GM19452 (cell line): ENCODE results near the gene NUP37.
"Not testable (repeated sequence)": the region's sequence is repeated elsewhere in the genome, so short reads cannot be mapped to it uniquely, and the experiment has no call there.

Experiments
- ATAC-seq: cut with Tn5 transposase; IDR thresholded peaks from one replicate; pipeline ENCODE4 v1.9.1; 2021; ENCODE audit not compliant: unreplicated experiment

The NUP37 gene

GRCh38 chr12:102119674-102120563 is at the start of gene NUP37, which contains the start of gene PARPBP:
Gene NUP37, minus strand, starts transcription at chr12:102120114. Its CDS starts 1,596 bp downstream, at chr12:102118518.
Gene PARPBP, plus strand, starts transcription at chr12:102120183. Its CDS starts 3,706 bp downstream, at chr12:102123889.
- ATAC-seq = peak; percentile 95

DNA sequence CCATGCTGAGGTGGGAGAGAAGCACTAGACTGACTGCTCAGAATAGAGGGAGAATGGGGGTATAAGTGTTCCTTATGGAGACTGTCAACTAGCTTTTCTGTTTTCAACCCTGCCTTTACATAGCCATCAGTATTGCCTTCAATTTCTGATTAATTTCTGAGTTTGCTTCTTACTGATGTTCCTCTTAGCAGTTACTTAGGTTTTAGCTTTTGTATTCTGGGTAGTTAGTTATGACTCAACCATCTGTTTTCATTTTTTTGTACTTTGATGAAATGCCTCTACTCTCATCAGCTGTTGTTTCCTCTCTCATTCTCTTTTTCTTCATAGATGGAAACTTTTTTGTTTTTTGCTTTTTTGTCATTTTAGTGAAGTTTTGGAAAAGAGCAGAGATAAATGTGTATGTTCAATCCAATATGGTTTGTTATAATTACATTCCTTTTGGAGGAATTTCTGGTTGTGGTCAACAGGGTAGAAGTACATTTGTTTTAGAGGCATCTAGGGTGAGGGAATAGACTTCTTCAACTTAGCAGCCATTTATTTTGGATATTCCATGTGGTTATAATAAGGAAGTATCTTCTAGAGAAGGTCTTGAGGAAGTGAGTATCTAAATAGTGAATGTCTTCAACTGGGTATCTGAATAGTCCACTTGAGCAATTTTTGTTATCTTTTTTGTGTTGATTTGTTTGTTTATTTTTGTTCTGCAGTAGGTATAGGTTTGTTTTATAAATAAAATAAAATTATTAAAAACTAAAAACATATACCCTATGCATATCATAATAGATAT is 48.1 kb upstream of the NUP37 start:
- ATAC-seq = peak; percentile 51

- ATAC-seq = no peak
These were observed 43.5 kb upstream of the NUP37 start for GRCh38 chr12:102163383-102163782.

DNA sequence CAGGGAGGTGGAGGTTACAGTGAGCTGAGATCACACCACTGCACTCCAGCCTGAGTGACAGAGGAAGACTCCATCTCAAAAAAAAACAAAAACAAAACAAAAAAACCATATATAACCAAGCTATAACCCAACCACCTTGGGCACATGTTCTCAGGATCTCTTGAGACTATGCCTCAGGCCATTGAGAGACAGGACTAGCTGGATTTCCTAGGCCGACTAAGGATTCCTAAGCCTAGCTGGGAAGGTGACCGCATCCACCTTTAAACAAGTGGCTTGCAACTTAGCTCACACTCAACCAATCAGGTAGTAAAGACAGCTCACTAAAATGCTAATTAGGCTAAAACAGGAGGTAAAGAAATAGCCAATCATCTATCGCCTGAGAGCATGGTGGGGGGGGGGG is 35.3 kb upstream of the NUP37 start:
- ATAC-seq = not testable (repeated sequence)

- ATAC-seq = not testable (repeated sequence)
These were observed 27.2 kb upstream of the NUP37 start for GRCh38 chr12:102147062-102147587.

GRCh38 chr12:102144221-102144620 is 24.3 kb upstream of the NUP37 start:
- ATAC-seq = no peak

GRCh38 chr12:102142866-102143373 is 23.0 kb upstream of the NUP37 start:
- not testable (repeated sequence) for ATAC-seq

DNA sequence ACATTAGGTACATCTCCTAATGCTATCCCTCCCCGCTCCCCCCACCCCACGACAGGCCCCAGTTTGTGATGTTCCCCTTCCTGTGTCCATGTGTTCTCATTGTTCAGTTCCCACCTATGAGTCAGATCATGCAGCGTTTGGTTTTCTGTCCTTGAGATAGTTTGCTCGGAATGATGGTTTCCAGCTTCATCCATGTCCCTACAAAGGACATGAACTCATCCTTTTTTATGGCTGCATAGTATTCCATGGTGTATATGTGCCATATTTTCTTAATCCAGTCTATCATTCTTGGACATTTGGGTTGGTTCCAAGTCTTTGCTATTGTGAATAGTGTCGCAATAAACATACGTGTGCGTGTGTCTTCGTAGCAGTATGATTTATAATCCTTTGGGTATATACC is 17.7 kb upstream of the NUP37 start:
- ATAC-seq = not testable (repeated sequence)

GRCh38 chr12:102131442-102131841 is 11.5 kb upstream of the NUP37 start:
- ATAC-seq = not testable (repeated sequence)

DNA sequence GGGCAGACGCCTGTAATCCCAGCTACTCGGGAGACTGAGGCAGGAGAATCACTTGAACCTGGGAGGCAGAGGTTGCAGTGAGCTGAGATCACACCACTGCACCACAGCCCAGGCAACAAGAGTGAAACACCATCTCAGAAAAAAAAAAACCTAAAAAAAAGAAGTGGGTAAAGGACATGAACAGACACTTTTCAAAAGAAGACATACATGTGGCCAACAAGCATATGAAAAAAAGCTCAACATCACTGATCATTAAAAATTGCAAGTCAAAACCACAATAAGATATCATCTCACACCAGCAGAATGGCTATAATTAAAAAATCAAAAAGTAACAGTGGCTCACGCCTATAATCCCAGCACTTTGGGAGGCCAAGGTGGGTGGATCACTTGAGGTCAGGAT is 10.8 kb upstream of the NUP37 start:
- ATAC-seq = not testable (repeated sequence)

DNA sequence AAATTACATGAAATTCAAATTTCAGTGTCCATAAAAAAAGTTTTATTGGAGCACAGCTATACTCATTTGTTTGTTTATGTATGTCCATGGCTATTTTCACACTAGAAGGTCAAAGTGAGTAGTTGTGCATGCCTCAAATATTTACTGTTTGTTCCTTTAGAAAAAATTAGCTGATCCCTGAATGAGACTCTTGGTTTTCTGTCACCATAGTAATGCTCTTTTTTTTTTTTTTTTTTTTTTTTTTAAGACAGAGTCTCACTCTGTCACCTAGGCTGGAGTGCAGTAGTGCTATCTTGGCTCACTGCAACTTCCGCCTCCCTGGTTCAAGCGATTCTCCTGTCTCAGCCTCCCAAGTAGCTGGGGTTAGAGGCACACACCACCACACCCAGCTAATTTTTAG is 1.4 kb upstream of the NUP37 start:
- ATAC-seq = not testable (repeated sequence)

DNA sequence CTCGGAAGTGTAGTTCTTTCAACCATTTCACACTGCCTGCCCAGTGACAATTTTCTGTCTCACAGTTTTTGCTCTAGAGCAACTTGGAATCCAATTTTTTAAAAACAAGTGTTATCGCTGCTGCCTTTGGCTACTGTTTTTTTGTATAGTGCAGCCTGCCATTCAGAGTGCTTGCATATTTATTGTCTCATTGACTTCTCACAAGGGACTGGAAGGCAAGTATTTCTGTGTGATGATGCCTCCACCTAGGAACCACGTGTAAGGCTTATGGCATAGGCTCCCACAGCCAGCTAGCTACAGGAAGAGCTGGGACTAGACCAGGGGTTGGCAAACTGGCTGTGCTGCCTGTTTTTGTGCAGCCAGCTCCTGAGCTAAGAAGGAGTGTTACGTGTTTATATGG is 972 bp upstream of the NUP37 start:
- no peak for ATAC-seq

DNA sequence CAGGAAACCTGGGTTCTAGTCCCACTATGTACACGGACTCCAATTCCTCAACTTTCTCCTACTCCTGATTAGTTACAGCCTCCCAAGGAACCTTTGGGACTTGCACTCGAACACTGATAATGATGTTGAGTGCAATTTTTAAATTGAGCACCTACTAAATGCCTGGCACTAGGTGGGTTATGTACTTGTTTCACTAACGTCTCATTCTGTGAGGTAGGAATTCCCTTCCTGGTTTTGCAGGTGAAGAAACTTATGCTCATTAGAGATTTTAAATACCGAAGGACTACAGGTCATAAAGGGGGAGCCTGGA is 605 bp upstream of the NUP37 start:
- no peak for ATAC-seq

DNA sequence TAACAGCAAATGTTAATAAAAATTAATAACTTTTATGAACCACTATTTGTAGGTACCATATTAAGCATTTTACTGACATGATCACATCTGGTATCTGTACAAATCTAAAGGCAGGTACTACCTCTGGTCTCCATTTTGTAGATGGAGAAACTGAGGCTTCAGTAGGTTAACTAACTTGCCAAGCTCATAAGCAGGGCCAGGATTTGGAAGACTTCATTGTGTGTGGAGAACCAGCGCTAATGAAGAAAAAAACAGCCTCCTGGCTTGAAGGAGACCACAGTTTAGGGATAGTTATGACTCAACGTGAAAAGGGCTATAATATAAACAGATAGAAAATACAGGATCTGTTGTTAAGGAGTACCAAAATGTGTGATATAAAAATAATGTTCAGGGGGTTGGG is 1.0 kb downstream of the NUP37 start:
- ATAC-seq = no peak

DNA sequence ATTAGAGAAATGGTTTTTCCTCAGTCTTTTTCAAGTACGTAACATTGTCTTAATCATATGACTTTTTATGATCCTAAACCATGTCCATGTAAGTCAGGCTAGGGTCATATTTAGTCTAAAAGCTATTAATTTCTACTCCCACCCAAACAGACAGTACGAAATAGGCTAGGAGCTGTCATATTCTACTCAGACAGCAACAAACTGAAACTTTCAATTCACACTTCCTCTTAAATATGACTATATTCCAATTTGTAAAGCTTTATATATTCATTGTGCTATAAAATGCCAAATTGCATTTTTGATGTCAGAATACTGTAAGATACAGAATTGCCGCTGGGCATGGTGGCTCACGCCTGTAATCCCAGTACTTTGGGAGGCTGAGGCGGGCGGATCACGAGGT is 3.5 kb downstream of the NUP37 start:
- ATAC-seq = no peak

GRCh38 chr12:102114212-102114611 is 5.7 kb downstream of the NUP37 start:
- no peak for ATAC-seq

- no peak for ATAC-seq
These were observed 9.1 kb downstream of the NUP37 start for GRCh38 chr12:102110782-102111181.

DNA sequence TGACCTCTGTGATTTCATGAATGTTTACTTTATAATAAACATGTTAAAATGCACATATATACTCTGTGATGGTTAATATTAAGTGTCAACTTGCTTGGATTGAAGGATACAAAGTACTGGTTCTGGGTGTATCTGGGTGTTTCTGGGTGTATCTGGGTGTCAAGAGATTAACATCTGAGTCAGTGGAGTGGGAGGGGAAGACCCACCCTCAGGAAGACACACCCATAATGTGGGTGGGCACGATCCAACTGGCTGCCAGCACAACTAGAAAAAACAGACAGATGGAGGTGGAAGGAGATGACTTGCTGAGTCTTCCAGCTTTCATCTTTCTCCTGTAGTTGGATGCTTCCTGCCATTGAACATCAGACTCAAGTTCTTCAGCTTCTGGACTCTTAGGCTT is 11.9 kb downstream of the NUP37 start:
- no peak for ATAC-seq

DNA sequence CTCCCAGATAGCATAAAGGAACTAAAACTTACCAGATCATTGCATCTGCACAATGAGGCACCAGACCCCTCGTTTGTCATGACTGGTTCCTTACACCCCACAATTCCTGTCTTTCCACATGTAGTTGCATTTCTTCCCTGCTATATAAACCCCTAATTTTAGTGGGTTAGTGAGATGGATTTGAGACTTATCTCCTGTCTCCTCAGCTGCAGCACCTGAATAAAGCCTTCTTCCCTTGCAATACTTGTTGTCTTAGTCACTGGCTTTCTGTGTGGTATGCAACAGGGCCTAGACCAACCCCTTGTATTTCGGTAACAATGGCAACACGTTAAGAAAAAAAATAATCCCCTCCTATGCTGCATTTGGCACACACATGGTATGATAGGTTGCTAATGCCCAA is 13.0 kb downstream of the NUP37 start:
- ATAC-seq = no peak

GRCh38 chr12:102096855-102097254 is 23.1 kb downstream of the NUP37 start:
- no peak for ATAC-seq

GRCh38 chr12:102095677-102096263 is 24.1 kb downstream of the NUP37 start:
- no peak for ATAC-seq
